ENCODE data around the gene CDH13. TPM values are rescaled to one million over a fixed set of nuclear protein-coding genes. Genes with fewer than 3 reads are reported as not detected.

CDH13 gene
- total RNA-seq, 2 donors from 2014 or later = 2.4 to 6.3 TPM

- Histone ChIP-seq H3K4me1 (no peaks in the 10 kb centered on the region), H3K9ac (ENCODE audit: low read depth in 2 of 2, low read length in 2 of 2) (no peak overlapping the region), H3K27me3 (no peaks in the 10 kb centered on the region), H3K36me3 (no peaks in the 10 kb centered on the region), H3K9me3 (no peaks in the 10 kb centered on the region), H3K27ac (no peak overlapping the region), H3K4me3 (no peak overlapping the region)
- intact Hi-C loops (cut with DNase I) = no loop called here
- no peak for DNase-seq
- TF ChIP-seq CTCF (IDR thresholded peaks at IDR 0.05) = no peak
These were observed 104.1 kb downstream of the CDH13 start for GRCh38 chr16:82730901-82731300.

GRCh38 chr16:82732461-82732860 is 105.7 kb downstream of the CDH13 start:
- H3K9me3 ChIP-seq = no peaks in the 10 kb centered on the region
- DNase-seq = no peak
- TF ChIP-seq CTCF (IDR thresholded peaks at IDR 0.05) = no peak

GRCh38 chr16:82735186-82735585 is 108.4 kb downstream of the CDH13 start:
- no peak for TF ChIP-seq CTCF (IDR thresholded peaks at IDR 0.05)
- DNase-seq = no peak
- no peaks in the 10 kb centered on the region for H3K27me3 ChIP-seq
- H3K27ac ChIP-seq = no peak overlapping the region
- H3K36me3 ChIP-seq = no peaks in the 10 kb centered on the region
- intact Hi-C loops (cut with DNase I) = no loop called here
- no peaks in the 10 kb centered on the region for H3K4me1 ChIP-seq
- H3K9me3 ChIP-seq = no peaks in the 10 kb centered on the region
- no peak overlapping the region for H3K4me3 ChIP-seq
- no peak overlapping the region for H3K9ac ChIP-seq (ENCODE audit: low read depth in 2 of 2, low read length in 2 of 2)

More at GRCh38 chr16:82732461-82732860, 105.7 kb downstream of the CDH13 start:
- H3K9ac ChIP-seq (ENCODE audit: low read depth in 2 of 2, low read length in 2 of 2) = no peak overlapping the region
- no peak overlapping the region for H3K27ac ChIP-seq
- H3K27me3 ChIP-seq = no peaks in the 10 kb centered on the region
- intact Hi-C loops (cut with DNase I) = no loop called here
- no peak overlapping the region for H3K4me3 ChIP-seq
- no peaks in the 10 kb centered on the region for H3K4me1 ChIP-seq
- no peaks in the 10 kb centered on the region for H3K36me3 ChIP-seq

- Histone ChIP-seq H3K27me3 (no peaks in the 10 kb centered on the region), H3K27ac (no peak overlapping the region), H3K4me1 (no peaks in the 10 kb centered on the region), H3K4me3 (no peak overlapping the region), H3K9ac (ENCODE audit: low read depth in 2 of 2, low read length in 2 of 2) (no peak overlapping the region), H3K36me3 (no peaks in the 10 kb centered on the region), H3K9me3 (no peaks in the 10 kb centered on the region)
- intact Hi-C loops (cut with DNase I) = no loop called here
- TF ChIP-seq CTCF (IDR thresholded peaks at IDR 0.05) = no peak
- no peak for DNase-seq
These were observed 108.9 kb downstream of the CDH13 start for GRCh38 chr16:82735673-82736091.

GRCh38 chr16:82736224-82736623 is 109.5 kb downstream of the CDH13 start:
- TF ChIP-seq CTCF (IDR thresholded peaks at IDR 0.05) = no peak
- H3K27ac ChIP-seq = no peak overlapping the region
- H3K27me3 ChIP-seq = no peaks in the 10 kb centered on the region
- no peak for DNase-seq
- H3K36me3 ChIP-seq = no peaks in the 10 kb centered on the region
- intact Hi-C loops (cut with DNase I) = no loop called here
- H3K4me3 ChIP-seq = no peak overlapping the region
- H3K9me3 ChIP-seq = no peaks in the 10 kb centered on the region
- no peaks in the 10 kb centered on the region for H3K4me1 ChIP-seq
- no peak overlapping the region for H3K9ac ChIP-seq (ENCODE audit: low read depth in 2 of 2, low read length in 2 of 2)

- Histone ChIP-seq H3K9ac (ENCODE audit: low read depth in 2 of 2, low read length in 2 of 2) (no peak overlapping the region), H3K9me3 (no peaks in the 10 kb centered on the region), H3K27me3 (no peaks in the 10 kb centered on the region), H3K4me1 (no peaks in the 10 kb centered on the region), H3K27ac (no peak overlapping the region), H3K36me3 (no peaks in the 10 kb centered on the region), H3K4me3 (no peak overlapping the region)
- intact Hi-C loops (cut with DNase I) = no loop called here
- no peak for TF ChIP-seq CTCF (IDR thresholded peaks at IDR 0.05)
- DNase-seq = no peak
These were observed 111.9 kb downstream of the CDH13 start for GRCh38 chr16:82738699-82739098.
